Glutamatergic neuron (in vitro differentiated cells): ENCODE measurements around the gene KIZ. TPM values are rescaled to one million over a fixed set of nuclear protein-coding genes. Genes with fewer than 3 reads are reported as not detected.

Source experiments
- DNase-seq: peaks from one replicate; pipeline ENCODE4 v3.0.0; 2022
- H3K27ac Mint-ChIP-seq: one replicate; pipeline ENCODE4 v1.8.0; 2020; ENCODE audit warnings: mild to moderate bottlenecking, mixed read lengths, inconsistent platforms; ENCODE audit not compliant: unreplicated experiment
- H3K27me3 Mint-ChIP-seq: one replicate; pipeline ENCODE4 v1.8.0; 2020; ENCODE audit warnings: mild to moderate bottlenecking, moderate library complexity, mixed read lengths, inconsistent platforms; ENCODE audit not compliant: unreplicated experiment
- H3K36me3 Mint-ChIP-seq: one replicate; pipeline ENCODE4 v1.8.0; 2020; ENCODE audit warnings: mild to moderate bottlenecking, mixed read lengths, inconsistent platforms; ENCODE audit not compliant: unreplicated experiment
- H3K4me1 Mint-ChIP-seq: one replicate; pipeline ENCODE4 v1.8.0; 2020; ENCODE audit warnings: mild to moderate bottlenecking, low read depth, mixed read lengths, inconsistent platforms; ENCODE audit not compliant: unreplicated experiment
- H3K4me3 Mint-ChIP-seq: one replicate; pipeline ENCODE4 v1.8.0; 2020; ENCODE audit warnings: mild to moderate bottlenecking, mixed read lengths, inconsistent platforms; ENCODE audit not compliant: unreplicated experiment
- H3K9me3 Mint-ChIP-seq: one replicate; pipeline ENCODE4 v1.8.0; 2020; ENCODE audit warnings: mild to moderate bottlenecking, moderate library complexity, mixed read lengths, inconsistent platforms; ENCODE audit not compliant: unreplicated experiment
- CTCF ChIP-seq: fragments of 200-600 bp; sonication (generic); IDR thresholded peaks from one replicate; pipeline ENCODE4 v1.5.0; 2021; ENCODE audit not compliant: partially characterized antibody, unreplicated experiment
- total RNA-seq: library from RNA; stranded (reverse); fragmentation: NEBNext Ultra II Directional; extraction: Animal tissue kit (Norgen Biotek cat#: 25700); gene quantifications from one replicate; pipeline ENCODE4 v1.2.1, GENCODE V29; 2021; ENCODE audit not compliant: unreplicated experiment

Gene KIZ
- total RNA-seq, 1 donor from 2014 or later: 17.7 TPM

GRCh38 chr20:21228511-21228910 lies 102.6 kb downstream of the KIZ start:
- no peak for DNase-seq
- Mint-ChIP-seq H3K4me1 (peaks cover 7% of the 10 kb centered on the region), H3K27ac (no peak overlapping the region), H3K36me3 (no peaks in the 10 kb centered on the region), H3K9me3 (no peaks in the 10 kb centered on the region), H3K4me3 (no peak overlapping the region), H3K27me3 (peaks cover 1% of the 10 kb centered on the region)
- TF ChIP-seq CTCF: no peak

DNA sequence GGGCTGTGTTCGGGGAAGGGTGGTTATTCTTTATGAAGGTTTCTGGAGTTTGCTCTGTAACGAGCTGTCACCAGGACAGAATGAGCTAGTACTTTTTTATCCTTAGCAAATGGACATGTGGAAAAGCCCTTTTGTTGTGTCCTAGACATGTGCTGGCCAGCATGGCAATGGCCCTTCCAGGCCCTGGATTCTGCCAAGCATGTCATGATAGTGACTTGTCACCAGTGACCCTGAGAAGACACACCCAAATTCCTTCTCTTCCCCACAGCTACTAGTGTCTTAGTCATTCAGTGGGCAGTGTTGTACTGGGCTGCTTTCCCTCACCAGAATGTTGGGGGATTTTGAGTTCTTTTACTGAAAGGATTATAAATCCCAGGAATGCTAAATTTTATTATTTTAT lies 103.3 kb downstream of the KIZ start:
- TF ChIP-seq CTCF: no peak
- Mint-ChIP-seq H3K4me1 (peaks cover 7% of the 10 kb centered on the region), H3K4me3 (no peak overlapping the region), H3K27me3 (peaks cover 1% of the 10 kb centered on the region), H3K36me3 (no peaks in the 10 kb centered on the region), H3K27ac (no peak overlapping the region), H3K9me3 (no peaks in the 10 kb centered on the region)
- no peak for DNase-seq

DNA sequence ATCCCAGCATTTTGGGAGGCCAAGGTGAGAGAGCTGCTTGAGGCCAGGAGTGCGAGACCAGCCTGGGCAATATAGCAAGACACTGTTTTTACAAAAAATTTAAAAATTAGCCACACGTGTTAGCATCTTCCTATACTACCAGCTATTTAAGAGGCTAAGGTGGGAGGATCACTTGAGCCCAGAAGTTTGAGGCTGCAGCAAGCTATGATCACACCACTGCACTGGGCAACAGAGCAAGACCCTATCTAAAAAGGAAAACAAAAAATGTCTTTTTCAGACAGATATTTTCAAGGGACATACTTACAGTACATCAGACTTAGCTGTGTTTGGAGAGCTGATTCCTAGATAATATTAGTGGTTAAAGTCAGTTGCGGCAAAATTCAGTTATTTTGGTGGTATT lies 104.3 kb downstream of the KIZ start:
- Mint-ChIP-seq H3K4me3 (no peak overlapping the region), H3K27me3 (peaks cover 1% of the 10 kb centered on the region), H3K27ac (no peak overlapping the region), H3K9me3 (no peaks in the 10 kb centered on the region), H3K36me3 (no peaks in the 10 kb centered on the region), H3K4me1 (peaks cover 7% of the 10 kb centered on the region)
- DNase-seq: no peak
- TF ChIP-seq CTCF: no peak

- no peaks in the 10 kb centered on the region for H3K9me3 Mint-ChIP-seq
- no peak for TF ChIP-seq CTCF
- H3K4me3 Mint-ChIP-seq: no peak overlapping the region
- peaks cover 7% of the 10 kb centered on the region for H3K4me1 Mint-ChIP-seq
- H3K36me3 Mint-ChIP-seq: no peaks in the 10 kb centered on the region
- no peak overlapping the region for H3K27ac Mint-ChIP-seq
- peaks cover 1% of the 10 kb centered on the region for H3K27me3 Mint-ChIP-seq
- no peak for DNase-seq
Measured at GRCh38 chr20:21230686-21231085, 104.8 kb downstream of the KIZ start.

DNA sequence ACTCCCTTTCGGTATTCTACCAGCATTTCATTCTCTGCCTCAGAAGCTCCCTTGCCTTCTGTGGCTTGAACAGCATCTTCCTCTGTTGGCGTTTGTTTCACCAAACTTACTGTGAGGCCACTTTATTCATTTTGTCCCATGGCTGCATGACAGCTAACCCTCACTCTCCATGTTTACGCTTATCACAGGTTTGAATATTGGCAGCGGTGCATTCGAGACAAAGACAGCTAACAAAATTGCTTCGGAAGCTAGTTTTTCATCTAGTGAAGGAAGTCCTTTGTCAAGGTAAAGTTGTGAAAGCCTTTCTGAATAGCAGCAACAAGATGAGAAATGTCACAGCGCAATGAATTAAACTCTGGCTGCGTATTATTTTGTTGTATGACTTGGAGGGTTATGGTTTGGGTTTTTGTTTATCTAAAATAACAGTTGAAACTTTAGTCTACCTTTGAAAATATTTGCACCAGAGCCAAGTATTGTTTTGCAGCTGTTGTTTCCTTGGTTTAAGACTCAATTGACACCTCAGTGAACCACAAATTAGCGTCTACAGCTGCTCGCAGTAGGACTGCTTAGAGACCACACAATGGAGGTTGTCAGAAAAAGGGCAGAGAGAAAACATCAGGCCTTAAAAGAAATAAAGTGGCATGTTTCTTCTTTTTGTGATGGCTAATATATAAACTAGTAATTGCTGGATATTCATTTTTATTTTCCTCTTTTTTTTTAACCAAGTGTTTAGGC lies 106.8 kb downstream of the KIZ start:
- H3K4me1 Mint-ChIP-seq: peaks cover 7% of the 10 kb centered on the region
- H3K27ac Mint-ChIP-seq: no peak overlapping the region
- TF ChIP-seq CTCF: no peak
- no peak for DNase-seq
- no peaks in the 10 kb centered on the region for H3K27me3 Mint-ChIP-seq
- no peak overlapping the region for H3K4me3 Mint-ChIP-seq
- H3K36me3 Mint-ChIP-seq: no peaks in the 10 kb centered on the region
- no peaks in the 10 kb centered on the region for H3K9me3 Mint-ChIP-seq
